Tibial nerve (tissue), 4 donors: Measurements from ENCODE around the gene MRPS18B. TPM values are rescaled to one million over a fixed set of nuclear protein-coding genes. Genes with fewer than 3 reads are reported as not detected.

Experiments used
- DNase-seq, 2 donors: peaks; one replicate each; pipeline ENCODE4 v3.0.0-alpha.2; 2019; ENCODE audit warnings: low spot score in 2 of 2
- H3K27ac ChIP-seq, 4 donors: fragments of 200-600 bp; sonication (generic) in 3 of 4; one replicate each; pipeline ENCODE4 v1.5.1; 2017 to 2019; ENCODE audit warnings: mild to moderate bottlenecking in 1 of 4
- H3K27me3 ChIP-seq, 2 donors: fragments of 200-600 bp; sonication (generic) in 1 of 2; one replicate each; pipeline versions ENCODE4 v1.5.1 to v1.6.0; 2017 to 2019
- H3K36me3 ChIP-seq, 3 donors: fragments of 200-600 bp; sonication (generic); one replicate each; pipeline ENCODE4 v1.5.1; 2018 to 2019
- H3K4me1 ChIP-seq, 4 donors: fragments of 200-600 bp; sonication (generic) in 3 of 4; one replicate each; pipeline ENCODE4 v1.5.1; 2017 to 2019
- H3K4me3 ChIP-seq, 4 donors: fragments of 200-600 bp; sonication (generic) in 3 of 4; one replicate each; pipeline ENCODE4 v1.5.1; 2017 to 2019; ENCODE audit warnings: mild to moderate bottlenecking in 1 of 4, moderate library complexity in 1 of 4
- H3K9me3 ChIP-seq, 4 donors: fragments of 200-600 bp; sonication (generic) in 3 of 4; one replicate each; pipeline ENCODE4 v1.5.1; 2017 to 2019
- EP300 ChIP-seq, 2 donors: sonication (generic); formaldehyde crosslinking; IDR thresholded peaks; one replicate each; pipeline ENCODE4 v1.6.1; 2017; ENCODE audit warnings: antibody characterized with exemption in 2 of 2, mild to moderate bottlenecking in 1 of 2
- POLR2A ChIP-seq, 2 donors: fragments of 450-650 bp; IDR thresholded peaks; one replicate each; pipeline ENCODE4 v1.6.1; 2017; ENCODE audit warnings: antibody characterized with exemption in 2 of 2, mild to moderate bottlenecking in 2 of 2, moderate library complexity in 2 of 2
- WGBS, 2 donors: methylation state at CpG; one replicate each; pipeline ENCODE4 v1.1.5; 2018; 5-methylcytosine and 5-hydroxymethylcytosine counted together
- total RNA-seq, 4 donors: library from RNA; depleted of rRNA; stranded (reverse); fragments of >200 nt; gene quantifications; one replicate each; pipeline ENCODE4 v1.1.0, GENCODE V29; 2016
- TF ChIP-seq, protein P1 (sequence below), 5 experiments: fragments of 200-600 bp in 3 of 5; fragments of 450-650 bp in 2 of 5; sonication (generic) in 3 of 5; IDR thresholded peaks; one replicate each; pipeline ENCODE4 v1.5.1; 2016 to 2019; ENCODE audit warnings: antibody characterized with exemption in 5 of 5, mild to moderate bottlenecking in 3 of 5, moderate library complexity in 2 of 5

MRPS18B gene
- total RNA-seq, 4 donors from 2014 or later, result 36.9 to 67.7 (median 50.3) TPM

DNA sequence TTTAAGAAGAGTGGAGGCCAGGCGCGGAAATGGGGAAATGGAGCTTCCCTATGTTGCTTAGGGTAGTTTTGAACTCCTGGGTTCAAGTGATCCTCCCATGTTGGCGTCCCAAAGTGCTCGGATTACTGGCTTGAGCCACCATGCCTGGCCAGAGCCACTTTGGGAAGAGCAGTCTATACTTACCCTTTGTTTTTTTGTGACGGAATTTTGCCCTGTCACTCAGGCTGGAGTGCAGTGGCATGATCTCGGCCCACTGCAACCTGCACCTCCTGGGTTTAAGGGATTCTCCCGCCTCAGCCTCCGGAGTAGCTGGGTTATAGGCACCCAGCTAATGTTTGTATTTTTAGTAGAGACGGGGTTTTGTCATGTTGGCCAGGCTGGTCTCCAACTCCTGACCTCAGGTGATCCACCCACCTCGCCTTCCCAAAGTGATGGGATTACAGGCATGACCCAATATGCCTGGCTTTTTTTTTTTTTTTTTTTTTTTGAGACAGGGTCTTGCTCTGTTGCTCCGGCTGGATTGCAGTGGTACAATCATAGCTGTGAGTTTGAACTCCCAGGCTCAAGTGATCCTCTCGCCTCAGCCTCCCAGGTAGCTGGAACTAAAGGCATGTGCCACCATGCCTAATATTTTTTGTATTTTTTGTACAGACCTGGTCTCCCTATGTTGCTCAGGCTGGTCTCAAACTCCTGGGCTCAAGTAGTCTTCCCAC, 18.6 kb upstream of the MRPS18B start:
- no peak for TF ChIP-seq EP300 (IDR thresholded peaks at IDR 0.05)
- TF ChIP-seq POLR2A (IDR thresholded peaks at IDR 0.05), result no peak
- TF ChIP-seq, protein P1, sequence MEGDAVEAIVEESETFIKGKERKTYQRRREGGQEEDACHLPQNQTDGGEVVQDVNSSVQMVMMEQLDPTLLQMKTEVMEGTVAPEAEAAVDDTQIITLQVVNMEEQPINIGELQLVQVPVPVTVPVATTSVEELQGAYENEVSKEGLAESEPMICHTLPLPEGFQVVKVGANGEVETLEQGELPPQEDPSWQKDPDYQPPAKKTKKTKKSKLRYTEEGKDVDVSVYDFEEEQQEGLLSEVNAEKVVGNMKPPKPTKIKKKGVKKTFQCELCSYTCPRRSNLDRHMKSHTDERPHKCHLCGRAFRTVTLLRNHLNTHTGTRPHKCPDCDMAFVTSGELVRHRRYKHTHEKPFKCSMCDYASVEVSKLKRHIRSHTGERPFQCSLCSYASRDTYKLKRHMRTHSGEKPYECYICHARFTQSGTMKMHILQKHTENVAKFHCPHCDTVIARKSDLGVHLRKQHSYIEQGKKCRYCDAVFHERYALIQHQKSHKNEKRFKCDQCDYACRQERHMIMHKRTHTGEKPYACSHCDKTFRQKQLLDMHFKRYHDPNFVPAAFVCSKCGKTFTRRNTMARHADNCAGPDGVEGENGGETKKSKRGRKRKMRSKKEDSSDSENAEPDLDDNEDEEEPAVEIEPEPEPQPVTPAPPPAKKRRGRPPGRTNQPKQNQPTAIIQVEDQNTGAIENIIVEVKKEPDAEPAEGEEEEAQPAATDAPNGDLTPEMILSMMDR (IDR thresholded peaks at IDR 0.05), result no peak
- DNase-seq, result no peak
- H3K27me3 ChIP-seq, result no peaks in the 10 kb centered on the region
- WGBS, 2 donors, result 72 to 75% methylated on average over 12 of the region's 12 CpGs
- no peak overlapping the region for H3K4me3 ChIP-seq
- peaks cover 12 to 67% (median 28%) of the 10 kb centered on the region in 3 donors for H3K36me3 ChIP-seq
- H3K9me3 ChIP-seq, result no peaks in the 10 kb centered on the region
- no peaks in the 10 kb centered on the region for H3K4me1 ChIP-seq
- no peak overlapping the region for H3K27ac ChIP-seq

- no peak for DNase-seq
- H3K4me3 ChIP-seq, result no peak overlapping the region
- H3K4me1 ChIP-seq, result no peaks in the 10 kb centered on the region
- 84 to 85% methylated on average over 13 of the region's 13 CpGs for WGBS, 2 donors
- no peaks in the 10 kb centered on the region for H3K9me3 ChIP-seq
- no peaks in the 10 kb centered on the region for H3K27me3 ChIP-seq
- no peak overlapping the region for H3K27ac ChIP-seq
- TF ChIP-seq, protein P1 (IDR thresholded peaks at IDR 0.05), result no peak
- no peak for TF ChIP-seq POLR2A (IDR thresholded peaks at IDR 0.05)
- H3K36me3 ChIP-seq, result peaks cover 12 to 67% (median 35%) of the 10 kb centered on the region in 3 donors
These were observed 17.9 kb upstream of the MRPS18B start for GRCh38 chr6:30599625-30600324.

GRCh38 chr6:30600451-30600961, 17.1 kb upstream of the MRPS18B start:
- Histone ChIP-seq H3K4me1 (no peaks in the 10 kb centered on the region), H3K4me3 (no peak overlapping the region), H3K36me3 (peaks cover 12 to 67% (median 41%) of the 10 kb centered on the region in 3 donors), H3K9me3 (no peaks in the 10 kb centered on the region), H3K27me3 (no peaks in the 10 kb centered on the region), H3K27ac (no peak overlapping the region)
- TF ChIP-seq POLR2A (IDR thresholded peaks at IDR 0.05), result peak in 1 of 2 donors; percentile 8
- TF ChIP-seq, protein P1 (IDR thresholded peaks at IDR 0.05), result no peak
- peak in 1 of 2 donors; percentile 25 for TF ChIP-seq EP300 (IDR thresholded peaks at IDR 0.05)
- WGBS, 2 donors, result 72 to 74% methylated on average over 9 to 10 of the region's 10 CpGs
- no peak for DNase-seq

DNA sequence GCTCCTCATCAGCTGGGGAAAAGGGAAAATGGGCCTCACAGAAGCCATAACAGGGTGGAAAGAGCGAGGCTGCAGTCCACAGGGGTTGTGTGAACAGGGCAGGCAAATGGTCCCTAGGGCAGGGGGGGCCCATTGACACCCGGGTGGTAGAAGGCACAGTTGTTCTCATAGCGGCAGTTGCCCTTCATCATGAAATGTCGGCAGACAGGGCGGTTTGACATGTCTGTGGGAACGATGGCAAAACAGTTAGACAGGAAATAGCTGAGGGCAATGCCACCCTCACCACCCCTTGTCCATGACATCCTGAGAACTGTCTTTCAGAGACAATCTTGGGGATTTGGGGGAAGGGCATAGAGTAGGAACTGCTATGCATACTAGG, 16.2 kb upstream of the MRPS18B start:
- WGBS, 2 donors, result 55 to 68% methylated on average over 6 of the region's 6 CpGs
- TF ChIP-seq, protein P1 (IDR thresholded peaks at IDR 0.05), result no peak
- TF ChIP-seq EP300 (IDR thresholded peaks at IDR 0.05) (no peak), POLR2A (IDR thresholded peaks at IDR 0.05) (no peak)
- peaks cover 12 to 73% (median 49%) of the 10 kb centered on the region in 3 donors for H3K36me3 ChIP-seq

More for the DNA sequence above, 16.2 kb upstream of the MRPS18B start:
- Histone ChIP-seq H3K27me3 (no peaks in the 10 kb centered on the region), H3K9me3 (no peaks in the 10 kb centered on the region), H3K4me3 (no peak overlapping the region), H3K27ac (no peak overlapping the region), H3K4me1 (no peaks in the 10 kb centered on the region)
- no peak for DNase-seq
